ENCODE measurements around the gene DOCK1. TPM values are rescaled to one million over a fixed set of nuclear protein-coding genes. Genes with fewer than 3 reads are reported as not detected.

The DOCK1 gene
- total RNA-seq, 2 donors from 2014 or later, result 46.4 to 49.0 TPM

- intact Hi-C loops (cut with DNase I), result no loop called here
- TF ChIP-seq CTCF (IDR thresholded peaks at IDR 0.05), result no peak
- no peaks in the 10 kb centered on the region for H3K9me3 ChIP-seq
- peaks cover 3% of the 10 kb centered on the region for H3K36me3 ChIP-seq
- no peaks in the 10 kb centered on the region for H3K27me3 ChIP-seq
- no peak overlapping the region for H3K27ac ChIP-seq
- no peak overlapping the region for H3K9ac ChIP-seq (ENCODE audit: low read depth in 2 of 2, low read length in 2 of 2)
- no peak overlapping the region for H3K4me3 ChIP-seq
- no peak for DNase-seq
- H3K4me1 ChIP-seq, result no peaks in the 10 kb centered on the region
Observed at GRCh38 chr10:127064474-127064873, 159.2 kb downstream of the DOCK1 start.

GRCh38 chr10:127067542-127068194 is 162.4 kb downstream of the DOCK1 start:
- H3K36me3 ChIP-seq, result peaks cover 5% of the 10 kb centered on the region
- H3K4me3 ChIP-seq, result no peak overlapping the region

GRCh38 chr10:127068485-127068884 is 163.3 kb downstream of the DOCK1 start:
- Histone ChIP-seq H3K27me3 (no peaks in the 10 kb centered on the region), H3K4me3 (no peak overlapping the region), H3K27ac (no peak overlapping the region), H3K36me3 (peaks cover 5% of the 10 kb centered on the region), H3K4me1 (no peaks in the 10 kb centered on the region), H3K9me3 (no peaks in the 10 kb centered on the region), H3K9ac (ENCODE audit: low read depth in 2 of 2, low read length in 2 of 2) (no peak overlapping the region)
- intact Hi-C loops (cut with DNase I), result no loop called here
- TF ChIP-seq CTCF (IDR thresholded peaks at IDR 0.05), result no peak
- no peak for DNase-seq

More at GRCh38 chr10:127067542-127068194, 162.4 kb downstream of the DOCK1 start:
- no peaks in the 10 kb centered on the region for H3K4me1 ChIP-seq
- H3K27ac ChIP-seq, result no peak overlapping the region
- no peak for TF ChIP-seq CTCF (IDR thresholded peaks at IDR 0.05)
- no peaks in the 10 kb centered on the region for H3K27me3 ChIP-seq
- no peak for DNase-seq
- H3K9me3 ChIP-seq, result no peaks in the 10 kb centered on the region
- intact Hi-C loops (cut with DNase I), result no loop called here
- no peak overlapping the region for H3K9ac ChIP-seq (ENCODE audit: low read depth in 2 of 2, low read length in 2 of 2)

- H3K9me3 ChIP-seq, result no peaks in the 10 kb centered on the region
- no peak for DNase-seq
- no peaks in the 10 kb centered on the region for H3K4me1 ChIP-seq
- no peak overlapping the region for H3K4me3 ChIP-seq
- peaks cover 5% of the 10 kb centered on the region for H3K36me3 ChIP-seq
- no peak overlapping the region for H3K27ac ChIP-seq
- TF ChIP-seq CTCF (IDR thresholded peaks at IDR 0.05), result no peak
- no peaks in the 10 kb centered on the region for H3K27me3 ChIP-seq
- intact Hi-C loops (cut with DNase I), result no loop called here
- no peak overlapping the region for H3K9ac ChIP-seq (ENCODE audit: low read depth in 2 of 2, low read length in 2 of 2)
Observed at GRCh38 chr10:127069436-127069835, 164.2 kb downstream of the DOCK1 start.

- no peak for DNase-seq
- Histone ChIP-seq H3K9ac (ENCODE audit: low read depth in 2 of 2, low read length in 2 of 2) (no peak overlapping the region), H3K27ac (no peak overlapping the region), H3K4me3 (no peak overlapping the region), H3K27me3 (no peaks in the 10 kb centered on the region), H3K36me3 (peaks cover 5% of the 10 kb centered on the region), H3K9me3 (no peaks in the 10 kb centered on the region), H3K4me1 (no peaks in the 10 kb centered on the region)
- intact Hi-C loops (cut with DNase I), result no loop called here
- TF ChIP-seq CTCF (IDR thresholded peaks at IDR 0.05), result no peak
Observed at GRCh38 chr10:127071126-127071525, 165.9 kb downstream of the DOCK1 start.

Data from colonic mucosa (tissue), 4 donors.